COLO668 (cell line): ENCODE measurements around the gene PRSS35.
A peak's percentile ranks its signal among the peaks of the same experiment; 100 is the strongest.
"Not testable (repeated sequence)": the region's sequence is repeated elsewhere in the genome, so short reads cannot be mapped to it uniquely, and the experiment has no call there.

Source experiments
- DNase-seq: peaks from one replicate; lab custom pipeline; 2025; ENCODE audit not compliant: unreplicated experiment; lab: John Stamatoyannopoulos, UW

Gene PRSS35

GRCh38 chr6:83511901-83512681 is at the start of gene PRSS35:
TSS of gene PRSS35 (plus strand) at chr6:83512534. CDS start at chr6:83523442, 10,908 bp downstream.
- peak; percentile 46 for DNase-seq

GRCh38 chr6:83463886-83464285 is 48.4 kb upstream of the PRSS35 start:
- DNase-seq: no peak

- DNase-seq: no peak
Measured at GRCh38 chr6:83464381-83465140, 47.8 kb upstream of the PRSS35 start.

- DNase-seq: no peak
Measured at GRCh38 chr6:83466328-83466727, 46.0 kb upstream of the PRSS35 start.

- DNase-seq: no peak
Measured at GRCh38 chr6:83467620-83468036, 44.7 kb upstream of the PRSS35 start.

- DNase-seq: no peak
Measured at GRCh38 chr6:83470001-83470400, 42.3 kb upstream of the PRSS35 start.

GRCh38 chr6:83470587-83470986 is 41.7 kb upstream of the PRSS35 start:
- DNase-seq: no peak

GRCh38 chr6:83472767-83473166 is 39.6 kb upstream of the PRSS35 start:
- no peak for DNase-seq

- DNase-seq: no peak
Measured at GRCh38 chr6:83474309-83474708, 38.0 kb upstream of the PRSS35 start.

- DNase-seq: no peak
Measured at GRCh38 chr6:83476971-83477370, 35.4 kb upstream of the PRSS35 start.

- DNase-seq: no peak
Measured at GRCh38 chr6:83479389-83479788, 32.9 kb upstream of the PRSS35 start.

GRCh38 chr6:83480470-83480869 is 31.9 kb upstream of the PRSS35 start:
- no peak for DNase-seq

GRCh38 chr6:83481938-83482337 is 30.4 kb upstream of the PRSS35 start:
- DNase-seq: not testable (repeated sequence)

GRCh38 chr6:83488448-83488847 is 23.9 kb upstream of the PRSS35 start:
- DNase-seq: no peak

- no peak for DNase-seq
Measured at GRCh38 chr6:83488861-83489260, 23.5 kb upstream of the PRSS35 start.

- no peak for DNase-seq
Measured at GRCh38 chr6:83490217-83490807, 22.0 kb upstream of the PRSS35 start.

- DNase-seq: no peak
Measured at GRCh38 chr6:83505356-83505755, 7.0 kb upstream of the PRSS35 start.

- DNase-seq: no peak
Measured at GRCh38 chr6:83509441-83509840, 2.9 kb upstream of the PRSS35 start.

GRCh38 chr6:83510791-83511190 is 1.5 kb upstream of the PRSS35 start:
- no peak for DNase-seq

- DNase-seq: no peak
Measured at GRCh38 chr6:83511266-83511665, 1.1 kb upstream of the PRSS35 start.

- no peak for DNase-seq
Measured at GRCh38 chr6:83514466-83514865, 2.1 kb downstream of the PRSS35 start.
